HepG2 (cell line): ENCODE results near the gene RAB40C. TPM values are rescaled to one million over a fixed set of nuclear protein-coding genes. Genes with fewer than 3 reads are reported as not detected.

ENCODE experiments used
- CREB1 ChIP-seq, 2 experiments: fragments of 450-650 bp in 1 of 2; IDR thresholded peaks; 2 replicates each; pipeline ENCODE4 v1.6.1; 2016 to 2017; ENCODE audit warnings: control low read depth in 1 of 2, mild to moderate bottlenecking in 1 of 2, missing compliant biosample characterization in 1 of 2, missing genetic modification characterization in 1 of 2
- CREM ChIP-seq, 2 experiments: sonication (generic) in 1 of 2; formaldehyde crosslinking in 1 of 2; IDR thresholded peaks; 2 replicates each; pipeline versions ENCODE4 v1.4.0 to v1.6.1; 2016 to 2020; ENCODE audit warnings: antibody characterized with exemption in 1 of 2, mild to moderate bottlenecking in 1 of 2, missing genetic modification reagents in 1 of 2
- NBN ChIP-seq: fragments of 450-650 bp; conservative IDR thresholded peaks from 2 replicates; pipeline ENCODE4 v1.6.1; 2017
- PBX2 ChIP-seq: IDR thresholded peaks from 2 replicates; pipeline ENCODE4 v1.6.1; 2016; ENCODE audit warnings: control low read depth
- PCBP1 ChIP-seq: fragments of 200-400 bp; formaldehyde crosslinking; IDR thresholded peaks from 2 replicates; pipeline ENCODE4 v1.6.1; 2017; ENCODE audit warnings: mild to moderate bottlenecking, low read depth, low read length, borderline replicate concordance
- SNAI1 ChIP-seq: sonication (generic); formaldehyde crosslinking; IDR thresholded peaks from 2 replicates; pipeline ENCODE4 v1.5.0; 2020; ENCODE audit warnings: mild to moderate bottlenecking, missing genetic modification reagents, borderline replicate concordance
- SP5 ChIP-seq: IDR thresholded peaks from 2 replicates; pipeline ENCODE4 v1.6.1; 2016; ENCODE audit warnings: low read depth, borderline replicate concordance
- THAP11 ChIP-seq: IDR thresholded peaks from 2 replicates; pipeline ENCODE4 v1.6.1; 2016; ENCODE audit warnings: missing biosample characterization, missing genetic modification reagents
- THAP9 ChIP-seq: sonication (generic); formaldehyde crosslinking; IDR thresholded peaks from 2 replicates; pipeline ENCODE4; 2020; ENCODE audit warnings: missing genetic modification reagents, mild to moderate bottlenecking, borderline replicate concordance
- ZBTB2 ChIP-seq: sonication (generic); formaldehyde crosslinking; IDR thresholded peaks from 2 replicates; pipeline ENCODE4 v1.8.0; 2022; ENCODE audit warnings: low read depth, missing genetic modification reagents
- ZNF143 ChIP-seq: sonication (generic); formaldehyde crosslinking; IDR thresholded peaks from 2 replicates; pipeline ENCODE4 v1.4.0; 2020; ENCODE audit warnings: missing genetic modification reagents
- ZNF281 ChIP-seq: sonication (generic); formaldehyde crosslinking; IDR thresholded peaks from 2 replicates; pipeline ENCODE4 v1.4.0; 2020; ENCODE audit warnings: missing genetic modification reagents, borderline replicate concordance
- polyA plus RNA-seq, 8 experiments: library from polyadenylated mRNA; depleted of rRNA in 3 of 8; stranded (reverse) in 7 of 8; unstranded in 1 of 8; fragments of >200 nt; fragmentation: Illumina TruSeq in 4 of 8; extraction: Trizol in 4 of 8; gene quantifications; 2 replicates each; pipeline versions ENCODE4 v1.2.1 to v1.2.3, GENCODE V29; 2011 to 2016; ENCODE audit warnings: low read depth in 4 of 8, missing spikeins in 1 of 8, mixed read lengths in 1 of 8; ENCODE audit not compliant: insufficient read depth in 1 of 8
- total RNA-seq, 5 experiments: library from RNA; depleted of rRNA; stranded (reverse); fragments of >200 nt; fragmentation: Illumina TruSeq; extraction: Trizol; gene quantifications; 2 replicates each; pipeline ENCODE4 v1.2.3, GENCODE V29; 2016; ENCODE audit warnings: low read depth in 1 of 5
- TF ChIP-seq, protein P1 (sequence below): sonication (generic); formaldehyde crosslinking; IDR thresholded peaks from 2 replicates; pipeline ENCODE4 v1.5.1; 2020; ENCODE audit warnings: mild to moderate bottlenecking, missing genetic modification reagents, moderate library complexity

RAB40C gene
- total and polyA plus RNA-seq, 2 of the 13 experiments (the other 11 are each of a cell fraction or from before 2014, with no cell fraction given) = 7.7 to 11.5 TPM

- TF ChIP-seq ZBTB2 (CRISPR knock-in tag) = peak; percentile 80
- TF ChIP-seq, protein P1, sequence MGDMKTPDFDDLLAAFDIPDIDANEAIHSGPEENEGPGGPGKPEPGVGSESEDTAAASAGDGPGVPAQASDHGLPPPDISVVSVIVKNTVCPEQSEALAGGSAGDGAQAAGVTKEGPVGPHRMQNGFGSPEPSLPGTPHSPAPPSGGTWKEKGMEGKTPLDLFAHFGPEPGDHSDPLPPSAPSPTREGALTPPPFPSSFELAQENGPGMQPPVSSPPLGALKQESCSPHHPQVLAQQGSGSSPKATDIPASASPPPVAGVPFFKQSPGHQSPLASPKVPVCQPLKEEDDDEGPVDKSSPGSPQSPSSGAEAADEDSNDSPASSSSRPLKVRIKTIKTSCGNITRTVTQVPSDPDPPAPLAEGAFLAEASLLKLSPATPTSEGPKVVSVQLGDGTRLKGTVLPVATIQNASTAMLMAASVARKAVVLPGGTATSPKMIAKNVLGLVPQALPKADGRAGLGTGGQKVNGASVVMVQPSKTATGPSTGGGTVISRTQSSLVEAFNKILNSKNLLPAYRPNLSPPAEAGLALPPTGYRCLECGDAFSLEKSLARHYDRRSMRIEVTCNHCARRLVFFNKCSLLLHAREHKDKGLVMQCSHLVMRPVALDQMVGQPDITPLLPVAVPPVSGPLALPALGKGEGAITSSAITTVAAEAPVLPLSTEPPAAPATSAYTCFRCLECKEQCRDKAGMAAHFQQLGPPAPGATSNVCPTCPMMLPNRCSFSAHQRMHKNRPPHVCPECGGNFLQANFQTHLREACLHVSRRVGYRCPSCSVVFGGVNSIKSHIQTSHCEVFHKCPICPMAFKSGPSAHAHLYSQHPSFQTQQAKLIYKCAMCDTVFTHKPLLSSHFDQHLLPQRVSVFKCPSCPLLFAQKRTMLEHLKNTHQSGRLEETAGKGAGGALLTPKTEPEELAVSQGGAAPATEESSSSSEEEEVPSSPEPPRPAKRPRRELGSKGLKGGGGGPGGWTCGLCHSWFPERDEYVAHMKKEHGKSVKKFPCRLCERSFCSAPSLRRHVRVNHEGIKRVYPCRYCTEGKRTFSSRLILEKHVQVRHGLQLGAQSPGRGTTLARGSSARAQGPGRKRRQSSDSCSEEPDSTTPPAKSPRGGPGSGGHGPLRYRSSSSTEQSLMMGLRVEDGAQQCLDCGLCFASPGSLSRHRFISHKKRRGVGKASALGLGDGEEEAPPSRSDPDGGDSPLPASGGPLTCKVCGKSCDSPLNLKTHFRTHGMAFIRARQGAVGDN (CRISPR knock-in tag) = peak; percentile 11
- no peak for TF ChIP-seq NBN
- peak; percentile 29; the same call in 1 of the 2 replicates for TF ChIP-seq THAP9 (CRISPR knock-in tag)
- peak; percentile 85 for TF ChIP-seq CREB1 (IDR thresholded peaks at IDR 0.05)
- no peak; the same call in 1 of the 2 replicates for TF ChIP-seq CREB1 (CRISPR knock-in tag; IDR thresholded peaks at IDR 0.05)
- peak; percentile 54 for TF ChIP-seq CREM (IDR thresholded peaks at IDR 0.05)
- TF ChIP-seq CREM (CRISPR knock-in tag; IDR thresholded peaks at IDR 0.05) = no peak
- peak; percentile 67; the same call in 1 of the 2 replicates for TF ChIP-seq ZNF143 (CRISPR knock-in tag)
- no peak for TF ChIP-seq SNAI1 (CRISPR knock-in tag)
- peak; percentile 48; the same call in 1 of the 2 replicates for TF ChIP-seq SP5 (CRISPR knock-in tag)
- TF ChIP-seq PCBP1 = 0 out of 2 replicates have a peak, but pooled peaks have one; percentile 50
- peak; percentile 95 for TF ChIP-seq ZNF281 (CRISPR knock-in tag)
- peak; percentile 95 for TF ChIP-seq PBX2 (CRISPR knock-in tag)
- peak; percentile 1; the same call in 1 of the 2 replicates for TF ChIP-seq THAP11 (CRISPR knock-in tag)
Observed at GRCh38 chr16:589658-590187, at the start of gene RAB40C (continued).
